ENCODE results near the gene THAP3. TPM values are rescaled to one million over a fixed set of nuclear protein-coding genes. Genes with fewer than 3 reads are reported as not detected.

THAP3 gene
- total and polyA plus RNA-seq, 10 donors, result 13.0 to 29.1 (median 17.4) TPM

- 3 to 5% (median 3%) methylated on average over 36 to 82 of the region's 82 CpGs for WGBS, 5 donors
- Histone ChIP-seq H3K4me3 (peak overlapping the region; percentile 87 to 99 (median 95)), H3K27me3 (replicated peaks in 1 of 7) (peaks cover 0 to 8% (median 0%) of the 10 kb centered on the region in 7 donors), H3K36me3 (peaks cover 0 to 34% (median 8%) of the 10 kb centered on the region in 6 donors), H3K4me1 (peaks cover 10 to 49% (median 27%) of the 10 kb centered on the region in 6 donors), H3K27ac (peak overlapping the region in 7 of 8 donors; percentile 90 to 97 (median 95)), H3K9me3 (no peaks in the 10 kb centered on the region)
- intact Hi-C loops (cut with DNase I; ENCODE audit: low total_unique reads), result no loop called here
- DNase-seq, result peak; percentile 87
- TF ChIP-seq CTCF (IDR thresholded peaks at IDR 0.05 in 8 of 11, conservative IDR thresholded peaks at IDR 0.05 in 3 of 11) (no peak), POLR2A (IDR thresholded peaks at IDR 0.05) (no peak), POLR2AphosphoS5 (IDR thresholded peaks at IDR 0.05) (no peak)
Measured at GRCh38 chr1:6614929-6615785, 9.5 kb upstream of the THAP3 start.

GRCh38 chr1:6619045-6619444, 5.6 kb upstream of the THAP3 start:
- intact Hi-C loops (cut with DNase I; ENCODE audit: low total_unique reads), result no loop called here

GRCh38 chr1:6621429-6622391, 3.0 kb upstream of the THAP3 start:
- intact Hi-C loops (cut with DNase I; ENCODE audit: low total_unique reads), result loop anchor here (10.0 kb wide), 1 partner anchor 47 kb away; the partner anchor contains the start of gene ZBTB48
- DNase-seq, result no peak
- WGBS, 5 donors, result 89 to 94% (median 93%) methylated on average over 41 of the region's 41 CpGs

More at GRCh38 chr1:6619045-6619444, 5.6 kb upstream of the THAP3 start:
- Histone ChIP-seq H3K27ac (no peak overlapping the region), H3K27me3 (replicated peaks in 1 of 7) (peaks cover 0 to 8% (median 0%) of the 10 kb centered on the region in 7 donors), H3K9me3 (no peaks in the 10 kb centered on the region), H3K36me3 (peaks cover 0 to 72% (median 35%) of the 10 kb centered on the region in 6 donors), H3K4me1 (peaks cover 6 to 24% (median 13%) of the 10 kb centered on the region in 6 donors), H3K4me3 (no peak overlapping the region)
- WGBS, 5 donors, result 92 to 97% (median 93%) methylated on average over 4 of the region's 4 CpGs
- TF ChIP-seq POLR2A (IDR thresholded peaks at IDR 0.05), result no peak
- TF ChIP-seq CTCF (IDR thresholded peaks at IDR 0.05 in 8 of 11, conservative IDR thresholded peaks at IDR 0.05 in 3 of 11), result no peak
- DNase-seq, result no peak

More at GRCh38 chr1:6621429-6622391, 3.0 kb upstream of the THAP3 start:
- peaks cover 0 to 71% (median 35%) of the 10 kb centered on the region in 6 donors for H3K36me3 ChIP-seq
- H3K27ac ChIP-seq, result no peak overlapping the region
- peaks cover 10 to 30% (median 22%) of the 10 kb centered on the region in 6 donors for H3K4me1 ChIP-seq
- TF ChIP-seq POLR2A (IDR thresholded peaks at IDR 0.05) (no peak), CTCF (IDR thresholded peaks at IDR 0.05 in 8 of 11, conservative IDR thresholded peaks at IDR 0.05 in 3 of 11) (no peak), POLR2AphosphoS5 (IDR thresholded peaks at IDR 0.05) (no peak)
- no peak overlapping the region for H3K4me3 ChIP-seq
- no peaks in the 10 kb centered on the region for H3K27me3 ChIP-seq (replicated peaks in 1 of 7)
- H3K9me3 ChIP-seq, result no peaks in the 10 kb centered on the region

Data from spleen (tissue), 11 donors.